Measurements from ENCODE around the gene RFX4. TPM values are rescaled to one million over a fixed set of nuclear protein-coding genes. Genes with fewer than 3 reads are reported as not detected.

Gene RFX4
- total and polyA plus RNA-seq, 10 of the 15 experiments (the other 5 are each of a cell fraction or from before 2014, with no cell fraction given): 0.02 to 0.23 TPM; not detected in 8

GRCh38 chr12:106564678-106565329 lies 18.0 kb upstream of the RFX4 start:
- no peak for DNase-seq (ENCODE audit: low read depth, low spot score)
- no peak overlapping the region for H3K27ac ChIP-seq (ENCODE audit: control insufficient read depth, insufficient read depth)
- RAD21 ChIA-PET (ENCODE audit: unreplicated experiment): no interaction called here
- ATAC-seq: no peak
- WGBS (ENCODE audit: insufficient coverage, insufficient replicate concordance, low lambda C conversion rate, missing lambda C conversion rate): 47% methylated on average over 9 of the region's 9 CpGs
- CTCF ChIA-PET: no interaction called here
- H3K4me3 ChIP-seq: no peak overlapping the region
- no TSS peak for BruUV-seq (replicated peaks)
- H4K20me1 ChIP-seq (ENCODE audit: control insufficient read depth, insufficient read depth): no peaks in the 10 kb centered on the region
- H3K4me1 ChIP-seq (ENCODE audit: control insufficient read depth, insufficient read depth, low read length): no peaks in the 10 kb centered on the region
- H3K79me2 ChIP-seq (ENCODE audit: control insufficient read depth, insufficient read depth, low read length): no peaks in the 10 kb centered on the region
- no peak overlapping the region for H2AFZ ChIP-seq (ENCODE audit: control insufficient read depth, low read depth, low read length)
- TF ChIP-seq BRCA1 (IDR thresholded peaks at IDR 0.05; ENCODE audit: low read depth, low read length): no peak
- no peak for TF ChIP-seq MAX (IDR thresholded peaks at IDR 0.05; ENCODE audit: low read depth, low read length)
- TF ChIP-seq ZZZ3 (IDR thresholded peaks at IDR 0.05; ENCODE audit: control insufficient read depth, insufficient read length, low read depth): no peak
- no peak for TF ChIP-seq BHLHE40 (IDR thresholded peaks at IDR 0.05; ENCODE audit: borderline replicate concordance in 1 of 2, low read depth in 2 of 2, low read length in 1 of 2)
- no peak for TF ChIP-seq CBX3 (IDR thresholded peaks at IDR 0.05; ENCODE audit: borderline replicate concordance, low read depth)
- no peak for TF ChIP-seq ZNF24 (IDR thresholded peaks at IDR 0.05)
- no peak for TF ChIP-seq PKNOX1 (IDR thresholded peaks at IDR 0.05)
- TF ChIP-seq GABPA (IDR thresholded peaks at IDR 0.05; ENCODE audit: low read depth): no peak
- TF ChIP-seq, protein P1, sequence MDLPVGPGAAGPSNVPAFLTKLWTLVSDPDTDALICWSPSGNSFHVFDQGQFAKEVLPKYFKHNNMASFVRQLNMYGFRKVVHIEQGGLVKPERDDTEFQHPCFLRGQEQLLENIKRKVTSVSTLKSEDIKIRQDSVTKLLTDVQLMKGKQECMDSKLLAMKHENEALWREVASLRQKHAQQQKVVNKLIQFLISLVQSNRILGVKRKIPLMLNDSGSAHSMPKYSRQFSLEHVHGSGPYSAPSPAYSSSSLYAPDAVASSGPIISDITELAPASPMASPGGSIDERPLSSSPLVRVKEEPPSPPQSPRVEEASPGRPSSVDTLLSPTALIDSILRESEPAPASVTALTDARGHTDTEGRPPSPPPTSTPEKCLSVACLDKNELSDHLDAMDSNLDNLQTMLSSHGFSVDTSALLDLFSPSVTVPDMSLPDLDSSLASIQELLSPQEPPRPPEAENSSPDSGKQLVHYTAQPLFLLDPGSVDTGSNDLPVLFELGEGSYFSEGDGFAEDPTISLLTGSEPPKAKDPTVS (IDR thresholded peaks at IDR 0.05; ENCODE audit: low read depth, low read length): no peak
- TF ChIP-seq POU2F2 (IDR thresholded peaks at IDR 0.05; ENCODE audit: borderline replicate concordance, low read depth, low read length): no peak
- TF ChIP-seq, protein P2, sequence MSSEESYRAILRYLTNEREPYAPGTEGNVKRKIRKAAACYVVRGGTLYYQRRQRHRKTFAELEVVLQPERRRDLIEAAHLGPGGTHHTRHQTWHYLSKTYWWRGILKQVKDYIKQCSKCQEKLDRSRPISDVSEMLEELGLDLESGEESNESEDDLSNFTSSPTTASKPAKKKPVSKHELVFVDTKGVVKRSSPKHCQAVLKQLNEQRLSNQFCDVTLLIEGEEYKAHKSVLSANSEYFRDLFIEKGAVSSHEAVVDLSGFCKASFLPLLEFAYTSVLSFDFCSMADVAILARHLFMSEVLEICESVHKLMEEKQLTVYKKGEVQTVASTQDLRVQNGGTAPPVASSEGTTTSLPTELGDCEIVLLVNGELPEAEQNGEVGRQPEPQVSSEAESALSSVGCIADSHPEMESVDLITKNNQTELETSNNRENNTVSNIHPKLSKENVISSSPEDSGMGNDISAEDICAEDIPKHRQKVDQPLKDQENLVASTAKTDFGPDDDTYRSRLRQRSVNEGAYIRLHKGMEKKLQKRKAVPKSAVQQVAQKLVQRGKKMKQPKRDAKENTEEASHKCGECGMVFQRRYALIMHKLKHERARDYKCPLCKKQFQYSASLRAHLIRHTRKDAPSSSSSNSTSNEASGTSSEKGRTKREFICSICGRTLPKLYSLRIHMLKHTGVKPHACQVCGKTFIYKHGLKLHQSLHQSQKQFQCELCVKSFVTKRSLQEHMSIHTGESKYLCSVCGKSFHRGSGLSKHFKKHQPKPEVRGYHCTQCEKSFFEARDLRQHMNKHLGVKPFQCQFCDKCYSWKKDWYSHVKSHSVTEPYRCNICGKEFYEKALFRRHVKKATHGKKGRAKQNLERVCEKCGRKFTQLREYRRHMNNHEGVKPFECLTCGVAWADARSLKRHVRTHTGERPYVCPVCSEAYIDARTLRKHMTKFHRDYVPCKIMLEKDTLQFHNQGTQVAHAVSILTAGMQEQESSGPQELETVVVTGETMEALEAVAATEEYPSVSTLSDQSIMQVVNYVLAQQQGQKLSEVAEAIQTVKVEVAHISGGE (CRISPR knock-in tag; IDR thresholded peaks at IDR 0.05): no peak
- POLR2A ChIA-PET: no interaction called here
- intact Hi-C loops (cut with micrococcal nuclease; ENCODE audit: unreplicated experiment): no loop called here
- no peaks in the 10 kb centered on the region; the same call in 2 of the 3 replicates for H3K9me3 ChIP-seq (replicated peaks; ENCODE audit: control insufficient read depth, insufficient read depth, low read length)
- H3K36me3 ChIP-seq (ENCODE audit: control insufficient read depth in 2 of 2, insufficient read depth in 2 of 2, low read length in 1 of 2): no peaks in the 10 kb centered on the region
- no peak overlapping the region for H3K9ac ChIP-seq (ENCODE audit: control insufficient read depth, insufficient read depth, low read length)
- FAIRE-seq: no peak
- no peaks in the 10 kb centered on the region; a peak in 2 of 4 replicates for H3K27me3 ChIP-seq (replicated peaks in 1 of 2; ENCODE audit: control insufficient read depth in 2 of 2, insufficient read depth in 2 of 2, low read length in 1 of 2)
- no peak overlapping the region for H3K4me2 ChIP-seq (ENCODE audit: control insufficient read depth, insufficient read depth)
- in situ Hi-C loops (cut with MboI): no loop called here
- SMC1A ChIA-PET (ENCODE audit: uncharacterized antibody, unreplicated experiment): no interaction called here

Measured in GM12878 (cell line).